HL-60/S4 treated with phorbol 12-myristate 13-acetate at 8.2 ng/mL for 4 days and 3 days (cell line): ENCODE measurements around the gene OMD.
"Not testable (repeated sequence)": the region's sequence is repeated elsewhere in the genome, so short reads cannot be mapped to it uniquely, and the experiment has no call there.

Source experiments
- in situ Hi-C: fragments of 300-500 bp; cut with MboI; formaldehyde crosslinking; loops from 2 replicates; pipeline ENCODE4 v1.15.0; 2022; ENCODE audit warnings: low sequenced_read_pairs

The OMD gene

GRCh38 chr9:92422611-92423338 lies 1.5 kb downstream of the OMD start:
- in situ Hi-C loops, result no loop called here

- in situ Hi-C loops, result no loop called here
Measured at GRCh38 chr9:92414566-92414965, 9.7 kb downstream of the OMD start.

DNA sequence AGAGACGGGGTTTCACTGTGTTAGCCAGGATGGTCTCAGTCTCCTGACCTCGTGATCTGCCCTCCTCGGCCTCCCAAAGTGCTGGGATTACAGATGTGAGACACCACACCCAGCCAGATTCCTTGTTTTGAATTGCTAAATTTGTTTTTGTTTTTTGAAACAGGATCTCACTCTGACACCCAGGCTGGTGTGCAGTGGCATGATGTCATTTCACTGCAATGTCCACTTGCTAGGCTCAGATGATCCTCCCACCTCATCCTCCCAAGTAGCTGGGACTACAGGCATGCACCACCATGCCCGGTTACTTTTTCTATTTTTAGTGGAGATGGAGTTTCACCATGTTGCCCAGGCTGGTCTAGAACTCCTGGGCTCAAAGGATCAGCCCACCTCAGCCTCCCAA lies 13.1 kb downstream of the OMD start:
- in situ Hi-C loops, result not testable (repeated sequence)

DNA sequence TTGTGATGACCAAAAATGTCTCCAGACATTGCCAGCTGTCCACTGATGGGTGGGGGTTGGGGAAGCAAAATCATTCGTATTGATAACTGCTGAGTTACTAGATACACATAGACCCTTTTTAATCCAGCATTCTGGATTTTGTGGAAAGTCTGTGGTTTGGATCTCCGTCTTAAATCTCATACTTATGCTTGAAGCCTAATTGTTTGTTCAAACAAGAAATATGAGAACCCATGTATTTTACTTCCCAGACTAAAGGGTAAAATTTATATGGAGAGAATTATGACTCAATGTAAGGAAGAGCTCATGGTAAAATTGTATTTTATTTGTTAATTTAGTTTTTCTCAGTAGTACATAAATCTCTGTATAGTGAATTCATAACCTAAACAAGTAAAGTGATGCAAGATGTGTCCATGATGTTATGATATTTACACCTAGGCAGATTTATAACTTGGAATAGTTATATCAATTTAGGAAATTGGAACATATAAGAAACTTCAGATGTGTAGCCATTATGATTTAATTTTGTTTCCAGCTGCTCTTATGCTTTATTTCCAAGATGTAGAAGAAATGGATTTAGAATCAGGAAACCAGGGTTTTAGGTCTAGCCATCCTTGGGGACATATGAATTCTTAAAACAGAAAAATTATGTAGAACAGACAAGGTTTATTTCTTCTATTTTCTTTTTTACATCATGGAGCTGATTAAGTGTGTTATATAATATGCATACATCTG lies 15.4 kb downstream of the OMD start:
- in situ Hi-C loops, result no loop called here

GRCh38 chr9:92407818-92408217 lies 16.5 kb downstream of the OMD start:
- in situ Hi-C loops, result no loop called here

DNA sequence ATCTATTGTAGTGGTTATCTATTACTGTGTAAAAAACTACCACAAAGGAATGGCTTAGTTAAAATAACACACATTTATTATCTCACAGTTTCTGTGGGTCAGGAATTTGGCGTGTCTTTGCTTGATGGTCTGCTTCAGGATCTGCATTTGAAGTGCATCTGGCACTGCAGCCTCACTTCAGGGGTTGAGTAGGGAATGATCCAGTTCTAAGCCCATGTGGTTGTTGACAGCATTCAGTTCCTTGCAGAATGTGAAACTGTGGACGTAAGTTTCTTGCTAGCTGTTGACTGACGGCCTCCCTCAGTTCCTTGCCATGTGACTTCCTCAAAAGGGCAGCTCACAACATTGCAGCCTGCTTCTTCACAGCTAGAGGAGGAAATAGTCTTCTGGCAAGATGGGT lies 17.8 kb downstream of the OMD start:
- in situ Hi-C loops, result no loop called here

- in situ Hi-C loops, result no loop called here
Measured at GRCh38 chr9:92405818-92406217, 18.5 kb downstream of the OMD start.

GRCh38 chr9:92404042-92404836 lies 20.0 kb downstream of the OMD start, which contains the start of gene OGN:
OGN (minus strand) TSS chr9:92404578; CDS start chr9:92403407, 1,171 bp downstream.
- in situ Hi-C loops, result no loop called here

DNA sequence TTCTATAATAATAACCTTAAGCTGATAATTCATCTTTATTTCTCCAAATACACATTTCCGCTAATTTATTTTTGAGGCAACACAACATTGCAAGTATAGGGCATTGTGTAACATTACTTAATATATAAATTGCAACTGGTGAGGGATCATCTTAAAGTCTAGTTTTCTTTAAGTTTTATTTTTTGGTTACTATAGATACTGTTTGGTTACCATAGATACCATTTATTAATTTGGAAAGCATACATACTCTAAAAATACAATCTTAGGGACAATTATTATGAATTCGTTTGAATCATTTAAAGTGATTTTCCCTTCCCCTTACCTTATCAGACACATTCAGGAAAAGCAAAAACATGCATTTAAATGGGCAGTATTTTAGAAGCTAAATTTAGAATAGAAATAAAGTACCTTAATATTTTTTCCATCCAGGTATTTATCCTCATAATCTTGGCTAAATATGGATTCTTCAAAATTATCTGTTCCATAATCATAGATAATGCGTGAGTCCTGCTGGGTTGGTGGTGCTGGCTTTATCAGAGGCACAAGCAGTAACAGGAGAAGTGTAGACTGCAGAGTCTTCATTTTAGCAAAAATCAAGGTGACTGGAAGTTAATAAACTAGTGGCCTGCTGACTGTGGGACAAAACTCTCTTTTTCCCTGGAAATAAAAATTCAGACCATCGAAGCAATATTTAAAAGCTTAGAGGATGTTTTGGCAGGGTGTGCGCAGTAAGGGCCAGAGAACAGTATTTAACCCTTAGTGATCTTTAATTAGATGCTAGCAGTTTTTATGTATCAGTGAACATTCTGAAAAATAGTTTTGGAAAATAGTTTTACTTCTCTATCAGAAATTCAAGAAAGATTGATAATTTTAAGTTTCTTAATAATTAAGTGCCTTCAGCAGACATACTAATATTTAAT lies 21.2 kb downstream of the OMD start:
- in situ Hi-C loops, result no loop called here

- in situ Hi-C loops, result no loop called here
Measured at GRCh38 chr9:92402360-92402759, 21.9 kb downstream of the OMD start.

DNA sequence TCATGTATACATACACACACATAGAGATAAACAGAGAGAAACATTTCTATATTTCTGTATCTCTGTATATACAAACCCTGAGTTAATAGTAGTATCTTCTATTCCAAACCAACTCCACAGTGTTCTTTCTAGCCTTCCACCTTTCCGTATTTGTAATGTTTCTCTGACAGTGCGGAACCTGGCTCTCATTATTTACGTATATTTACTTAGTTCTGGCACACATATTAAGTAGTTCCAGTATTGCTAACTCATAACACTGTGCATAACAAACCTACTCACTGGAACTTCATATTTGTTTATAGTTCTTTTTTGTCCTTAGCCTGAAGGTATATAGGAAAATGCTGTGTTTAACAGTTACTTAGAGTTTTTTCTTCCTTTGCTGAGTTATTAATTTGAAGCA lies 26.4 kb downstream of the OMD start:
- in situ Hi-C loops, result no loop called here

GRCh38 chr9:92395617-92396016 lies 28.7 kb downstream of the OMD start:
- in situ Hi-C loops, result no loop called here

GRCh38 chr9:92393686-92394085 lies 30.6 kb downstream of the OMD start:
- in situ Hi-C loops, result no loop called here

DNA sequence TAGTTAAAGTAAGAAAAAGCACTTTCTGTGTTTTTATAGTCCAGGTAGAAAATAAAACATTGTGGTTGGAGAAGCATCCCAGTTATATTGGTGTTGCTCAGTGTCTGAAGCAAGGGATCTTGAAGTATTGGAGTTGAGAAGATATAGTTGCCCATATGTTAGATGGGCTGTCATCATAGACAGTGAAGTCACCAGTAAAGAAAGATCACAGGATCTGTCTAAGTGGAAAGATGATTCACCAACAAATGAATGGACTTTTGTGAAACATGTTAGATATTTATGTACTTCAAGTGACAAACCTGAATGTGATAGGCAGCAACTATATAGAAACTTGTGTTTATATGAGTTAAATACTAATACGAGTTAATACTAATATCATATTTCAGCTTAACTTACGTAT lies 31.6 kb downstream of the OMD start:
- in situ Hi-C loops, result no loop called here

GRCh38 chr9:92385953-92386352 lies 38.3 kb downstream of the OMD start:
- in situ Hi-C loops, result no loop called here

DNA sequence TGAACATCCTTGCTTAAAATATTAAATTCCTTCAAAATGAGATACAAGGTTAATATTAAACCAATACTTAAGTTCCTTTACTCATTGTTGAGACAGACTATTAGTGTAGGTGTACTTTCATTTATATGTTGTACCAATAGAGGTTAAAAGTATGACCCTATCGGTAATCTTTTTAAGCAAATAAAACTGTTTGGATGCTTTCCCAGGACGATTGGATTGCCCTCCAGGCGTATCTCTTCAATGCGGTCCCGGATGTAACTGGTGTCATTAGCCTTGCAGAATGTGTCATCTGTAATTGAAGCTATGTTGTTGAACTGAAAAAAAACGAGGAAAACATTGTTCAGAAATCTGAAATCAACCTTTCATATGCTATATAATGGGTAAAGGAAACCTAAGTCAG lies 38.8 kb downstream of the OMD start:
- in situ Hi-C loops, result no loop called here

- in situ Hi-C loops, result no loop called here
Measured at GRCh38 chr9:92385001-92385400, 39.3 kb downstream of the OMD start.

- in situ Hi-C loops, result no loop called here
Measured at GRCh38 chr9:92384375-92384774, 39.9 kb downstream of the OMD start.

- in situ Hi-C loops, result no loop called here
Measured at GRCh38 chr9:92381775-92382174, 42.5 kb downstream of the OMD start.

- in situ Hi-C loops, result no loop called here
Measured at GRCh38 chr9:92380603-92381002, 43.7 kb downstream of the OMD start.
